K562 treated with DMSO at 1 percent for 24 hours (cell line): ENCODE measurements around the gene KIF24. TPM values are rescaled to one million over a fixed set of nuclear protein-coding genes. Genes with fewer than 3 reads are reported as not detected.

Source experiments
- total RNA-seq: library from RNA; unstranded; fragments of 300-600 nt; gene quantifications from 2 replicates; pipeline ENCODE4 v1.2.3, GENCODE V29; 2022; ENCODE audit warnings: low read depth; ENCODE audit not compliant: insufficient read depth

Gene KIF24
- 4.2 and 4.6 TPM in 2 replicates for total RNA-seq

GRCh38 chr9:34328987-34329832 lies at the start of gene KIF24, which contains the start of gene NUDT2:
KIF24 (minus strand) TSS chr9:34329268; CDS start chr9:34311346, 17,922 bp downstream.
NUDT2 (plus strand) TSS chr9:34329569; CDS start chr9:34339040, 9,471 bp downstream.

DNA sequence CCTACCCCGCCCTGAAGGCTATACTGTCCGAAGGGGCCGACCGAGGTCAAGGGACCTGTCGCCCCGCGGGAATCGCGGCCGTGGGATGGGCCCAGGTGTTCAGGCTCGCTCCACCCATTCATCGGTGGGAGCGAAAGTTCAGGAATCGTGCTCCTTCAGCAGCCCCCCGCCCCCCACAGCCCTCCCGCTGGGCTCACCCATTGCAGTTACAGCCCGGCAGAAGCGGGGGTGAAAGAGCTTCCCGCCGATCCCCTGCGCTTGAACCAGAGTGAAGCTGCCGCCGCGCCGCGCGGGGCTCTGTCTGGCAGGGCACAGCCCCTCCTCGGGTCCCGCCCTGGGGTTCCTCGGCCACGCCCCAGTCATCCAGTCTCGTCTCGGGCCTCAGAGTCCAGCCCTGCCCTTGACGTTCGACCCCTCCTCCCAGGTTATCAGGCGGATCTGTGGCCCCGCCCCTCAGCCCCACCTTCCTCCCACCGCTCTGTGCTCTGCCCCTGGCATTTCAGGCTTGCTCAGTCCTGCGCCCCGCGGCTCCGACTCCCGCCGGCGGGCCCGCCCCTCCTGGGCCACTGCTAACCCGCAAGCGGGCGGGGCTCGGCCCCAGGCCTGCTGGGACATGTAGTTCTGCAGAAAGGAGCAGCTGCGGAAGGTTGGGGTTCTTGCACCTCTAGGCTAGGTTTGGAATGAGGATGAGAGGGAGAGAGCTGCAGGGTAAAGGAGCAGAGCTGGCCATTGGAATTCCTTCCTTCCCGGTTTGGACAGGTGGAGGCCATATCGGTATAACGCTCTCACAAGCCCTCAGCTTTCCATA lies 47.7 kb upstream of the KIF24 start, which contains the start of gene MYORG:
TSS of gene MYORG (minus strand) at position 303 of the 808 bp plus-strand sequence. CDS start 3,955 bp downstream, outside the sequence.

Other genes with a start within 250 kb of the KIF24 start
- gene DCAF12, start 202.6 kb downstream of the KIF24 start, total RNA-seq: 27.0 and 27.4 TPM in 2 replicates
- gene UBAP1, start 150.2 kb downstream of the KIF24 start, total RNA-seq: 22.4 and 24.5 TPM in 2 replicates
- 13.5 and 14.4 TPM in 2 replicates for gene NUDT2, start 301 bp upstream of the KIF24 start, total RNA-seq
- 3.3 and 3.8 TPM in 2 replicates for gene MYORG, start 47.6 kb upstream of the KIF24 start, total RNA-seq
- gene FAM219A, start 129.3 kb upstream of the KIF24 start, total RNA-seq: 20.9 and 21.6 TPM in 2 replicates
- gene DNAI1, start 129.5 kb upstream of the KIF24 start, total RNA-seq: not detected in 2 replicates
- not detected in 2 replicates for gene ENHO, start 193.7 kb upstream of the KIF24 start, total RNA-seq